ENCODE data around the gene KANSL1.

KANSL1 gene

DNA sequence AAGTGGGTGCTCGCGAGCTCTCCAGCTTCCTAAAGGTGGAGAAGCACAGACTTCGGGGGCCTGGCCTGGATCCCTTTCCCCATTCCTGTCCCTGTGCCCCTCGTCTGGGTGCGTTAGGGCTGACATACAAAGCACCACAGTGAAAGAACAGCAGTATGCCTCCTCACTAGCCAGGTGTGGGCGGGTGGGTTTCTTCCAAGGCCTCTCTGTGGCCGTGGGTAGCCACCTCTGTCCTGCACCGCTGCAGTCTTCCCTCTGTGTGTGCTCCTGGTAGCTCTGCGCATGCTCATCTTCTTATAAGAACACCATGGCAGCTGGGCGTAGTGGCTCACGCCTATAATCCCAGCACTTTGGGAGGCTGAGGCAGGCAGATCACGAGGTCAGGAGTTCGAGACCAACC is 196.1 kb downstream of the KANSL1 start:
- Histone ChIP-seq H3K4me3 (ENCODE audit: low read length) (no peak overlapping the region), H3K9ac (ENCODE audit: low read depth, low read length) (no peak overlapping the region), H3K36me3 (ENCODE audit: insufficient read depth, low read depth, low read length) (no peaks in the 10 kb centered on the region), H3K27me3 (ENCODE audit: insufficient read depth, low read length) (no peaks in the 10 kb centered on the region), H3K9me3 (ENCODE audit: insufficient read depth, low read depth, low read length) (no peaks in the 10 kb centered on the region), H3K27ac (ENCODE audit: low read length) (no peak overlapping the region), H3K4me1 (ENCODE audit: insufficient read depth, low read length) (no peaks in the 10 kb centered on the region; the same call in 1 of the 2 replicates)

DNA sequence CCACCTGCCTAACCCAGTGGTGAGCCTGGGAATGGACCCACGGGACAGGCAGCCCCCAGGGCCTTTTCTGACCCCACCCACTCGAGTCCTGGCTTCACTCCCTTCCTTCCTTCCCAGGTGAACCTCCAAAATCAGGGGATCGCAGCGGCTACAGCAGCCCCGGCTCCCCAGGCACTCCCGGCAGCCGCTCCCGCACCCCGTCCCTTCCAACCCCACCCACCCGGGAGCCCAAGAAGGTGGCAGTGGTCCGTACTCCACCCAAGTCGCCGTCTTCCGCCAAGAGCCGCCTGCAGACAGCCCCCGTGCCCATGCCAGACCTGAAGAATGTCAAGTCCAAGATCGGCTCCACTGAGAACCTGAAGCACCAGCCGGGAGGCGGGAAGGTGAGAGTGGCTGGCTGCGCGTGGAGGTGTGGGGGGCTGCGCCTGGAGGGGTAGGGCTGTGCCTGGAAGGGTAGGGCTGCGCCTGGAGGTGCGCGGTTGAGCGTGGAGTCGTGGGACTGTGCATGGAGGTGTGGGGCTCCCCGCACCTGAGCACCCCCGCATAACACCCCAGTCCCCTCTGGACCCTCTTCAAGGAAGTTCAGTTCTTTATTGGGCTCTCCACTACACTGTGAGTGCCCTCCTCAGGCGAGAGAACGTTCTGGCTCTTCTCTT is 196.8 kb downstream of the KANSL1 start:
- Histone ChIP-seq H3K36me3 (ENCODE audit: insufficient read depth, low read depth, low read length) (no peaks in the 10 kb centered on the region), H3K4me1 (ENCODE audit: insufficient read depth, low read length) (no peaks in the 10 kb centered on the region; the same call in 1 of the 2 replicates), H3K9me3 (ENCODE audit: insufficient read depth, low read depth, low read length) (no peaks in the 10 kb centered on the region), H3K27me3 (ENCODE audit: insufficient read depth, low read length) (no peaks in the 10 kb centered on the region), H3K27ac (ENCODE audit: low read length) (no peak overlapping the region), H3K4me3 (ENCODE audit: low read length) (no peak overlapping the region), H3K9ac (ENCODE audit: low read depth, low read length) (no peak overlapping the region)

DNA sequence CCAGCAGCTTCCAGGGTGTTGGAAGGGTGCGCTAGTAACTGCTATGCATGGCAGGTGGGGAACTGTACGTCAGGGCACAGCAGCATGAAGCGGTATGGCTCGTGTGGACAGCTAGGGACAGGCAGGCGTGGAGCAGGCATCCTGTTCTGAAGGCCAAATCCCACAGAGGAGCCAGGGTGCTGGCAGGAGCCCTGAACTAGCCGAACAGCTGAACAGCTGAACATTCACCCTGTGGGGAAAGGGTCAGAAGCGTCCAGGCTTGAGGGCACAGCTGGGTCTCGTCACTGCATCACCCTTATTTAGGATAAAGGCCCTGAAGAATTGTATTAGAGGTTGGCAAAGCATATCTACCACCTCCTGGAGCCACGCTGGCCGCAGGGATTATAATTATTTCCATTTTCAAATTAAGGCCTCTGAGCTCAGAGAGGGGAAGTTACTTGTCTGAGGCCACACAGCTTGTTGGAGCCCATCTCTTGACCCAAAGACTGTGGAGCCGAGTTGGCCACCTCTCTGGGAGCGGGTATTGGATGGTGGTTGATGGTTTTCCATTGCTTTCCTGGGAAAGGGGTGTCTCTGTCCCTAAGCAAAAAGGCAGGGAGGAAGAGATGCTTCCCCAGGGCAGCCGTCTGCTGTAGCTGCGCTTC is 197.5 kb downstream of the KANSL1 start:
- Histone ChIP-seq H3K27me3 (ENCODE audit: insufficient read depth, low read length) (no peaks in the 10 kb centered on the region), H3K9me3 (ENCODE audit: insufficient read depth, low read depth, low read length) (no peaks in the 10 kb centered on the region), H3K4me3 (ENCODE audit: low read length) (no peak overlapping the region), H3K27ac (ENCODE audit: low read length) (no peak overlapping the region), H3K9ac (ENCODE audit: low read depth, low read length) (no peak overlapping the region), H3K36me3 (ENCODE audit: insufficient read depth, low read depth, low read length) (no peaks in the 10 kb centered on the region), H3K4me1 (ENCODE audit: insufficient read depth, low read length) (no peaks in the 10 kb centered on the region; the same call in 1 of the 2 replicates)

DNA sequence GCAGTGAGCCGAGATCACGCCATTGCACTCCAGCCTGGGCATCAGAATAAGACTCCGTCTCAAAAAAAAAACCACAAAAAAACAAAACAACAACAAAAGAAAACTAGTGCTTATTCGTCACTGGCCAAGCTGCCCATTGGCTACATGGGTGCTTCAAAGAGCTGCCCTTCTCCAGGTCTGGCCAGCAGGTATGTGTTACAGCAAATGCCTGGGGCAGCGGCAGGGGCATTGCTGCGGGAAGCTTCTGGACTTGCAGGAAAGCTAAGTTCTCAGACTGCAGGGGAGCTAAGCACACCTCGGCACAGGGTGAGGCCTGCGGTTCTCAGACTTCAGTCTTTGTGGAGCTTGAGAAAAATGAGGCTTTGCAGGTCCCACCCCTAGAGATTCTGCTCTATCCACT is 198.2 kb downstream of the KANSL1 start:
- no peak overlapping the region for H3K4me3 ChIP-seq (ENCODE audit: low read length)
- H3K27ac ChIP-seq (ENCODE audit: low read length) = no peak overlapping the region
- no peaks in the 10 kb centered on the region for H3K36me3 ChIP-seq (ENCODE audit: insufficient read depth, low read depth, low read length)
- H3K27me3 ChIP-seq (ENCODE audit: insufficient read depth, low read length) = no peaks in the 10 kb centered on the region
- no peak overlapping the region for H3K9ac ChIP-seq (ENCODE audit: low read depth, low read length)
- no peaks in the 10 kb centered on the region for H3K9me3 ChIP-seq (ENCODE audit: insufficient read depth, low read depth, low read length)
- no peaks in the 10 kb centered on the region; the same call in 1 of the 2 replicates for H3K4me1 ChIP-seq (ENCODE audit: insufficient read depth, low read length)

DNA sequence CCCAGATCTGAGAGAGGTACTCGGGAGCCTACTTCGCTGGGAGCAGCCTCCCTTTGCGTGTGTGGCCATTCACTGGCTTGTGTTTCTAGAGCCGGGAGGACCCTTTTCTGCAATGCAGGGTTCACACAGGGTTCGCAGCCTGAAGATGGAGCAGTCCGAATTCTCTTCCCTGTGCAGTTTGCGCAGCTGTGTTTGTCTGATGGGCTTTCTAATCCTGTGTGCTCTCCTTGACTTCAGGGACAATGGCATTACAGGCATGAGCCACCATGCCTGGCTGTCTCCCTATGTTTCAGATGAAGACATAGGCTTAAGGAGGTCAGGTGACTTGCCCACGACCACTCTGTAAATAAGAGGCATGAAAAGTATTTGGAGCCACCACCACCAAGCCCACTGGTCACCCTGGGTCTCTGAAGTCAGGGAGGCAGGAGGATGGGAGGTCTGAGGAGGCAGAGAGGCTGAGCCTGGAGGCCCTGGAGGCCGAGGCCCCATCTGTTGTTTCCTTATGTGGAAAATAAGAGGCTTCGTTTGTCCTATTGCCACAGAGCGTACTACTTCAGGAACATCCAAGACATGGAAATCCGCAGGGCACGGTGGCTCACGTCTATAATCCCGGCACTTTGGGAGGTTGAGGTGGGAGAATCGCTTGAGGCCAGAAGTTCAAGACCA is 199.1 kb downstream of the KANSL1 start:
- H3K36me3 ChIP-seq (ENCODE audit: insufficient read depth, low read depth, low read length) = no peaks in the 10 kb centered on the region
- no peaks in the 10 kb centered on the region for H3K27me3 ChIP-seq (ENCODE audit: insufficient read depth, low read length)
- H3K9me3 ChIP-seq (ENCODE audit: insufficient read depth, low read depth, low read length) = no peaks in the 10 kb centered on the region
- H3K9ac ChIP-seq (ENCODE audit: low read depth, low read length) = no peak overlapping the region
- no peak overlapping the region for H3K4me3 ChIP-seq (ENCODE audit: low read length)
- no peak overlapping the region for H3K27ac ChIP-seq (ENCODE audit: low read length)
- H3K4me1 ChIP-seq (ENCODE audit: insufficient read depth, low read length) = no peaks in the 10 kb centered on the region; the same call in 1 of the 2 replicates

DNA sequence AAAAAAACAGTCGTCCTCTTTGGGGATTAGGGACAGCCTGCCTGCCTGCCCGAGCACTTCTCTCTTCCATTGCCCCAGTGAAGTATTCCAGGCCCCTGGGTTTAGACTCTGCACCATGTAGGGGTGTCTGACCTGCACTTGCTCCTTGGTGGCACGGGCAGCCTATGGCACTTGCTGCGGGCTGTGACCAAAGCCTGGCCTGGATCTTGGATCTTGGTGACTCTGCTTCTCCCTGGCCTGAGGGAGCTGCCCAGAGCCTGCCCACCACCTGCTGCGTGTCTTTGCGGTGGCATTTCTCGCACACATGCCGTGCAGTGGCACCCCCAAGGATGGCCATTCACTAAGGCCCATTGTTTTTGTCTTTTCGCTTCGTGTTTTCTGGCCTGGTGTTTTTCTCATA is 200.3 kb downstream of the KANSL1 start:
- Histone ChIP-seq H3K9me3 (ENCODE audit: insufficient read depth, low read depth, low read length) (no peaks in the 10 kb centered on the region), H3K4me1 (ENCODE audit: insufficient read depth, low read length) (no peaks in the 10 kb centered on the region; the same call in 1 of the 2 replicates), H3K27ac (ENCODE audit: low read length) (no peak overlapping the region), H3K4me3 (ENCODE audit: low read length) (no peak overlapping the region), H3K9ac (ENCODE audit: low read depth, low read length) (no peak overlapping the region), H3K36me3 (ENCODE audit: insufficient read depth, low read depth, low read length) (no peaks in the 10 kb centered on the region), H3K27me3 (ENCODE audit: insufficient read depth, low read length) (no peaks in the 10 kb centered on the region)

DNA sequence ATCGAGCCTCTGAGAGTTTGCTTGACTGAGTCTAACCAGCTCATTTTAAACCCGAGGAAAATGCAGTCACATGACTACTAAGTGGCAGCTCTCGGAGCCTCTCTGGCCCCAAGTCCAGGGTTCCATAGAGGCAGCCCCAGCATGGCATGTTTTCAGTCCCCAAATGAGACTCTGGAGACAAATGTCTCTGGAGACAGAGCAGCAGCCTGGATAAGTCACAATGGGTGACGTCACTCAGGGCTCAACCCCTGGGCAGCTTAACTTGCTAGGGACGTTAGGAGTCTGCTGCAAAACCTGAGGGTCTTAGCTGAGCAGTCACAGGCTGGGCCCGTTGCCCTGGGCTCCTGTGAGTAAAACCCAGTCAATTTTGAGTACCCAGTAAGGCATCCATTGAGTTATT is 201.1 kb downstream of the KANSL1 start:
- H3K27ac ChIP-seq (ENCODE audit: low read length) = no peak overlapping the region
- no peaks in the 10 kb centered on the region; the same call in 1 of the 2 replicates for H3K4me1 ChIP-seq (ENCODE audit: insufficient read depth, low read length)
- H3K4me3 ChIP-seq (ENCODE audit: low read length) = no peak overlapping the region
- H3K9me3 ChIP-seq (ENCODE audit: insufficient read depth, low read depth, low read length) = no peaks in the 10 kb centered on the region
- H3K36me3 ChIP-seq (ENCODE audit: insufficient read depth, low read depth, low read length) = no peaks in the 10 kb centered on the region
- H3K27me3 ChIP-seq (ENCODE audit: insufficient read depth, low read length) = no peaks in the 10 kb centered on the region
- H3K9ac ChIP-seq (ENCODE audit: low read depth, low read length) = no peak overlapping the region

DNA sequence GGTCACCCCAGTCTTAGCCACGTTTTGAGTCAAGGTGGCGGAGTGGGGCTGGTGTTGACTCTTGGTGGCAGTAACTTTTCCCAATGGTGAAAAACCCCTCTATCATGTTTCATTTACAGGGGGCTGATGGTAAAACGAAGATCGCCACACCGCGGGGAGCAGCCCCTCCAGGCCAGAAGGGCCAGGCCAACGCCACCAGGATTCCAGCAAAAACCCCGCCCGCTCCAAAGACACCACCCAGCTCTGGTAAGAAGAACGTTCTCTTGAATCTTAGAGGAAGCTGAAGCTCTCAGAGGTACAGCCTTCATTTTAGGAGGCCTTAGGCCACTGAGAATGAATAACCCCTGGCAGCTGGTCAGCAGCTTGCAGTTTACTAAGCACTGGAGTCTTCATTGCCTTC is 201.9 kb downstream of the KANSL1 start:
- Histone ChIP-seq H3K27ac (ENCODE audit: low read length) (no peak overlapping the region), H3K27me3 (ENCODE audit: insufficient read depth, low read length) (no peaks in the 10 kb centered on the region), H3K4me3 (ENCODE audit: low read length) (no peak overlapping the region), H3K4me1 (ENCODE audit: insufficient read depth, low read length) (no peaks in the 10 kb centered on the region; the same call in 1 of the 2 replicates), H3K36me3 (ENCODE audit: insufficient read depth, low read depth, low read length) (no peaks in the 10 kb centered on the region), H3K9ac (ENCODE audit: low read depth, low read length) (no peak overlapping the region), H3K9me3 (ENCODE audit: insufficient read depth, low read depth, low read length) (no peaks in the 10 kb centered on the region)

DNA sequence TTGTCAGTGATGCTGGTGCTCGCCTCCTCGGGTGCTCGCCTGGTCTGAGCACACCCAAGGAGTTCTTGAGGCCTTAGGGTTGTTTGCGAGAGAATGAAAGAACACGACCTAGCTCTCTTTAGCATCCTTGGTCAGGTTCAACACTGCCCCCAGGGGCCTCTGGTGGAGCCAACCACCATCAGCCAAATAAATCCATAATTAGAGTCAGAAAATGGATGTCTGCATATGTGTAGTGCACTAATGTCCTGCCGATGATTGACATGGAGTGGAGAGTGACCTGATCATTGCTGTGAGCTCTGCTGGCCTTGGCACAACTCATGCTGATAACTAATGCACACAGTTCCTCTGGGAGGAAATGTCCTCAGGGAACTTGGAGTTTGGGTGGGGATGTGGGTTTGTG is 202.3 kb downstream of the KANSL1 start:
- Histone ChIP-seq H3K27me3 (ENCODE audit: insufficient read depth, low read length) (no peaks in the 10 kb centered on the region), H3K9ac (ENCODE audit: low read depth, low read length) (no peak overlapping the region), H3K36me3 (ENCODE audit: insufficient read depth, low read depth, low read length) (no peaks in the 10 kb centered on the region), H3K4me3 (ENCODE audit: low read length) (no peak overlapping the region), H3K9me3 (ENCODE audit: insufficient read depth, low read depth, low read length) (no peaks in the 10 kb centered on the region), H3K4me1 (ENCODE audit: insufficient read depth, low read length) (no peaks in the 10 kb centered on the region; the same call in 1 of the 2 replicates), H3K27ac (ENCODE audit: low read length) (no peak overlapping the region)

DNA sequence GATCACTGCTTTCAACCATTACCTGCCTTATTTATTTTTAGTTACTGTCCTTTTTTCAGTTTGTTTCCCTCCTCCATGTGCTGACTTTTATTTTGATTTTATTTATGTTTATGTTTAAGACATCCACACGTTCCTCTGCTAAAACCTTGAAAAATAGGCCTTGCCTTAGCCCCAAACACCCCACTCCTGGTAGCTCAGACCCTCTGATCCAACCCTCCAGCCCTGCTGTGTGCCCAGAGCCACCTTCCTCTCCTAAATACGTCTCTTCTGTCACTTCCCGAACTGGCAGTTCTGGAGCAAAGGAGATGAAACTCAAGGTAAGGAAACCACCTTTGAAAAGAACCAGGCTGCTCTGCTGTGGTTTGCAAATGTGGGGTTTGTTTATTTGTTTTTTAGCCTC is 203.5 kb downstream of the KANSL1 start:
- Histone ChIP-seq H3K4me1 (ENCODE audit: insufficient read depth, low read length) (no peaks in the 10 kb centered on the region; the same call in 1 of the 2 replicates), H3K9me3 (ENCODE audit: insufficient read depth, low read depth, low read length) (no peaks in the 10 kb centered on the region), H3K4me3 (ENCODE audit: low read length) (no peak overlapping the region), H3K36me3 (ENCODE audit: insufficient read depth, low read depth, low read length) (no peaks in the 10 kb centered on the region), H3K9ac (ENCODE audit: low read depth, low read length) (no peak overlapping the region), H3K27ac (ENCODE audit: low read length) (no peak overlapping the region), H3K27me3 (ENCODE audit: insufficient read depth, low read length) (no peaks in the 10 kb centered on the region)

DNA sequence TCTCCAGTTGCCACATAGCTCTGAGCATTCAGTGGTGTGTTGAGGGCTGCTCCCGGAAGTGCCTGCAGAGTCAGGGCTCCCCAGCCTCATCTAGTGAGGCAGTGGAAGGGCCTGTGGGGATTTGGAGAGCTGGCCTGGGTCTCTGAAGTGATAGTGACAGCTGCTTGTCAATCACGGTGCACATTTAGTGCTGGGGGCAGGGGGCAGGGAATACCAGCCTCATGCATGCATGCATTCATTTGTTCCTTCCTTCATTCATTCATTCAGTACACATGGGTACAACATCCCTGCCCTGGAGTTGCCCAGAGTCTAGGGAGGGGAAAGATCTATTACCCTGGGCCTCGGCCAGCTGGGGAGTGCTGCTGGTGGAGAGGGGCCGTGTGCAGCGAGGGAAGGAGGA is 205.5 kb downstream of the KANSL1 start:
- H3K4me1 ChIP-seq (ENCODE audit: insufficient read depth, low read length) = no peaks in the 10 kb centered on the region
- no peaks in the 10 kb centered on the region for H3K36me3 ChIP-seq (ENCODE audit: insufficient read depth, low read depth, low read length)
- no peaks in the 10 kb centered on the region for H3K27me3 ChIP-seq (ENCODE audit: insufficient read depth, low read length)
- no peaks in the 10 kb centered on the region for H3K9me3 ChIP-seq (ENCODE audit: insufficient read depth, low read depth, low read length)
- no peak overlapping the region for H3K9ac ChIP-seq (ENCODE audit: low read depth, low read length)
- no peak overlapping the region for H3K4me3 ChIP-seq (ENCODE audit: low read length)
- no peak overlapping the region for H3K27ac ChIP-seq (ENCODE audit: low read length)

DNA sequence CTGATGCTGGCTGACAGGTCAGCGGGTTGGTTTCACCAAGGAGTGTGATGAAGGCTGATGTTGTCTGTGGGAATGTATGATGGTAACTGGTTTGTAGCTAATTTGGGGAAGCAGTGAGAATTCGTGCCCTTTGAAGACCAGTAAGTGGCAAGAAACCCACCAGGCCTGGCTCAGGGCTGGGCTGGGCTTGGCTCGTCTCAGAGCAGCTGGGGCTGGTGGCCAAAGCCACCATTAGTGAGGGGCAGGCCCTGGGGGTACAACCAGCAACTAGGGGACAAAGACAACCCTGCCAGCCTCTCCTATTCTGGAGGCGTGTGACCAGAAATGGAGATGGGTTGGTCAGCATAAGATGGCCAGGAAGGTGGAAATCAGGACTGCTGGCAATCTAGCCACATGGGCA is 207.2 kb downstream of the KANSL1 start:
- no peaks in the 10 kb centered on the region for H3K4me1 ChIP-seq (ENCODE audit: insufficient read depth, low read length)
- no peak overlapping the region for H3K4me3 ChIP-seq (ENCODE audit: low read length)
- H3K27me3 ChIP-seq (ENCODE audit: insufficient read depth, low read length) = no peaks in the 10 kb centered on the region
- H3K9ac ChIP-seq (ENCODE audit: low read depth, low read length) = no peak overlapping the region
- H3K27ac ChIP-seq (ENCODE audit: low read length) = no peak overlapping the region
- no peaks in the 10 kb centered on the region for H3K36me3 ChIP-seq (ENCODE audit: insufficient read depth, low read depth, low read length)
- H3K9me3 ChIP-seq (ENCODE audit: insufficient read depth, low read depth, low read length) = no peaks in the 10 kb centered on the region

Data from iPS-20b (cell line).